Amniotic stem cell (primary cell): ENCODE data around the gene SSR3.
"Not testable (repeated sequence)": the region's sequence is repeated elsewhere in the genome, so short reads cannot be mapped to it uniquely, and the experiment has no call there.

Experiments
- DNase-seq: peaks from one replicate; lab custom pipeline; 2025; lab: John Stamatoyannopoulos, UW

SSR3 gene

DNA sequence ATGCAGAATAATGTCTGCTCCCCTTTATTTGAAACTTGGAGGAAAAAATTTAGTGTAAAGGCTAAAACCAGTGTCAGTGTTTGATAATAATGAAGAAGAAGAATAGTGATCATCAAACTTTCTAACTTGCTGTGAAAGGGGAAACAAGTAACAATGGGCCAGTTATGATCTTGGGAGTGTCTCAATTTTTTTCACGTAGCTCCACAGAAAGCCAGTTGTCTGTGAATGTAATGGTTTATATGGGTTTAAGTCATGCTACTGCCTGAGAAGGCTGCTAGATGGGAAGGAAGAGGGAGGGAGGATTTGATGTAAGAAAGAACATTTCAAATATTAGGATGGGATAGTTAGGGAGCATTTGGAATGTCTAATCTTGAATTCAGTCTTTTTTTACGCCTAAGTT is 21.1 kb upstream of the SSR3 start:
- no peak for DNase-seq

- DNase-seq: no peak
Observed at GRCh38 chr3:156575641-156576040, 20.7 kb upstream of the SSR3 start.

- DNase-seq: not testable (repeated sequence)
Observed at GRCh38 chr3:156569881-156570280, 15.0 kb upstream of the SSR3 start.

DNA sequence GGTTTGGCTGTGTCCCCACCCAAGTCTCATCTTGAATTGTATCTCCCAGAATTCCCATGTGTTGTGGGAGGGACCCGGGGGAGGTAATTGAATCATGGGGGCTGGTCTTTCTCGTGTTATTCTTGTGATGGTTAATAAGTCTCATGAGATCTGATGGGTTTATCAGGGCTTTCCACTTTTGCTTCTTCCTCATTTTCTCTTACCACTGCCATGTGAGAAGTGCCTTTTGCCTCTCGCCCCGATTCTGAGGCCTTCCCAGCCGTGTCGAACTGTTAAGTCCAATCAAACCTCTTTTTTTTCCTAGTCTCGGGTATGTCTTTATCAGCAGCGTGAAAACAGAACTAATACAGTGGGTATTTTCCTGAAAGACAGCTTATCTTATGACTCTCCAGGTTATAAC is 14.1 kb upstream of the SSR3 start:
- DNase-seq: not testable (repeated sequence)

DNA sequence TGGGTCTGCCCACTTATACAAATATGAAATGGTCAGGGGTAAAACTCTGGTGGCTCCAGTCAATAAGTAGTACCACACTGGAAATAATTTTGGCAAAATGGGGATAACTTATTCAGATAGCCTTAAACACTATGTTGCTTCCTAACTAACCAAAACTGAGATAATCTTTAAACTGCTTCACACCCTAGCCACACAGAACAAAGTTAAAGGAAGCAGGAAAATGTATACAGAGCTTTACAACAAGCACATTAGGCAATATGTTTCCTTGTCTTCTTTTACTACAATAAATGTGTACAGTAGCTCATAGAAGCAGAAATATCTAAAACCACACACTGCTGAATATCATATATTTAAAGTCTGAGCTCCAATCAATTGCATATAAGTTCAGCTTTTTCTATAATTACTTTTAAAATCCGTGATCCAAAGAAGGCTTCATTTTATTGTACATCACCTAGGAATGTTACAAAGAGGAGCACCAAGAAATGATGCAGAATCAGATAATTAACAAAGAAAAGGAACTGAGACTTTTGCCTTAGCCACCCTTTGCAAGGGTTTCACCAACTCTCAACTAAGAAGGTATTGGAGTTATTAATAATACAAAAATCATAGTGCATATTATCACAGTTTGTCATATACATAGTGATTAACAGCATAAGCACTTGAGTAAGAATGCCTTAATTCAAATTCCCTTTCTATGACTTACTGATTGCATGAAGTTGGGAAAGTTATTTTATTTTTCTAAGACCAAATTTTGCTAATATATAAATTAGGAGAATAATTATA is 9.2 kb upstream of the SSR3 start:
- no peak for DNase-seq

DNA sequence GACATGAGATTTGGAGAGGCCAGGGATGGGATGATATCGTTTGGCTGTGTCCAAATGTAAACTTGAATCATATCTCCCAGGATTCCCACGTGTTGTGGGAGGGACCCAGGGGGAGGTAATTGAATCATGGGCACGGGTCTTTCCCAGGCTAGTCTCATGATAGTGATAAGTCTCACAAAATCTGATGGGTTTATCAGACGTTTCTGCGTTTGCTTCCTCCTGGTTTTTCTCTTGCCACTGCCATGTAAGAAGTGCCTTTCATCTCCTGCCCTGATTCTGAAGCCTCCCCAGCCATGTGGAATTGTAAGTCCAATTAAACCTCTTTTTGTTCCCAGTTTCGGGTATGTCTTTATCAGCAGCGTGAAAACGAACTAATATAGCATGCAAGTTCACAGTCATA is 7.6 kb upstream of the SSR3 start:
- DNase-seq: not testable (repeated sequence)

DNA sequence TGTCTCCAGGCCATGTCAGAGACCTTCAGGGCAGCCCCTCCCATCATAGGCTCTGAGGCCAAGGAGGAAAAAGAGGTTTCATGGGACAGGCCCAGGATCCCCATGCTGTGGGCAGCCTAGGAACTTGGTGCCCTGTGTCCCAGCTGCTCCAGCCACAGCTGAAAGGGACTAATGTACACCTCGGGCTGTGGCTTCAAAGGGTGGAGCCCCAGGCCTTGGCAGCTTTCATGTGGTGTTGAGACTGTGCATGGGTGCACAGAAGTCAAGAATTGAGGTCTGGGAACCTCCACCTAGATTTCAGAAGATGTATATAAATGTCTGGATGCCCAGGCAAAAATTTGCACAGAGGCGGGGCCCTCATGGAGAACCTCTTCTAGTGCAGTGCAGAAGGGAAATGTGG is 6.6 kb upstream of the SSR3 start:
- DNase-seq: no peak

DNA sequence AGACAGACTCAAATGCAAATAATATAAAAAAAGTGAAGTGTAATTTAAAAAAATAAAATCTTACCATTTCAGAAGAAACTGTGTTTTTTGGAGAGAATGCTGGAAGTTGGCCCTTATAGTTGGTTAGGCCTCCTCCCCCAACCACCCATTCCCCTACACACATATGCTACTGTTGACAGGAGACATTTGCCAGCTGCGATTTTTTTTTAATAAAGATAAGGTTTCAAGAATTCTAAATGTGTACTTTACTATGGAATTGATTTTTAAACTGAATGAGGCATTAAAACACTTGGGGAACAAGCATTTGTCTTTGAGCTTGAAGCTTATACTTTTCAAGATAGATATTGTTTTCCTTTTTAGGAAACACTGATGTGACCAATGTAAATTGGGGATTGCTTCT is 4.4 kb upstream of the SSR3 start:
- no peak for DNase-seq

GRCh38 chr3:156558389-156558788 is 3.5 kb upstream of the SSR3 start:
- DNase-seq: no peak

GRCh38 chr3:156554515-156554841 is 439 bp downstream of the SSR3 start:
- no peak for DNase-seq

- peak; percentile 72 for DNase-seq
Observed at GRCh38 chr3:156553705-156554356, 1.1 kb downstream of the SSR3 start.

GRCh38 chr3:156552973-156553372 is 1.9 kb downstream of the SSR3 start:
- no peak for DNase-seq

GRCh38 chr3:156551746-156552145 is 3.2 kb downstream of the SSR3 start:
- DNase-seq: peak; percentile 48

DNA sequence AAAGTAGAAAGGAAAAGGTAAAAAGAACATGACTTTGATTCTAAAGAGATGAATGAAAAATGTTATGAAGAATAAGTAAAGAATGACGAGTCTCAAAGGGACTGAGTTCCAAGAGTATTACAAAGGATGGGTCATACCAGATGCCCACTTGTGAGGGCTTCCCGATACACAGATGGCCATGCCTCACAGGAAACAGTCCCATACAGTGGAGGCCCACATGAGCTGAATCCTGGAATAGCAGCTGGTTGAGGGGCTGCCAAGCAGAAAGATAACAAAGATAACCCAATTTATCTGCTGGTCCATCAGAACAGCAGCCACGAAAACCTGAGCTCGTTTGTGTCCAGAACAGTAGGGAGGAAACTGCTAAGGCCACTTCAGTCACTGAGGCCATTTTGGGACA is 3.7 kb downstream of the SSR3 start:
- DNase-seq: peak; percentile 11

DNA sequence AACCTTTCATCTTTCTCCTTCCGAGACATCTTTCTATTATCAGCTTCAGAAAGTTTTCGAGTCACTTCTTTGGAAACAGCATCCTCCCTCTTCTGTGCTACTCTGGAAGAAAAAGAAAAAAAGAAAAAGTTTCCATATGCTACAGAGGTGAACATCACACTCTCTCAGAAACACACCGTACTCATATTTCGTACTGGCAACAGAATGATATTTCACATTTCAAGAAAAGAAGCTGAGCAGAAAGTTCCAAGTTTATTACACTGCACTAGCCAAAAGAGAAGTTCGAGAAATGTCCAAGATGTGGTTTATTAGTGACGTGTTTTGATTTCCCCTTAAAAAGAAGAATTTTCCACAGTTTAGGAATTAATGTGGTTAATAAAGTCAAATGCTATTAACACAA is 6.0 kb downstream of the SSR3 start:
- DNase-seq: no peak

- no peak for DNase-seq
Observed at GRCh38 chr3:156548041-156548687, 6.8 kb downstream of the SSR3 start.

- DNase-seq: no peak
Observed at GRCh38 chr3:156547637-156548036, 7.3 kb downstream of the SSR3 start.

DNA sequence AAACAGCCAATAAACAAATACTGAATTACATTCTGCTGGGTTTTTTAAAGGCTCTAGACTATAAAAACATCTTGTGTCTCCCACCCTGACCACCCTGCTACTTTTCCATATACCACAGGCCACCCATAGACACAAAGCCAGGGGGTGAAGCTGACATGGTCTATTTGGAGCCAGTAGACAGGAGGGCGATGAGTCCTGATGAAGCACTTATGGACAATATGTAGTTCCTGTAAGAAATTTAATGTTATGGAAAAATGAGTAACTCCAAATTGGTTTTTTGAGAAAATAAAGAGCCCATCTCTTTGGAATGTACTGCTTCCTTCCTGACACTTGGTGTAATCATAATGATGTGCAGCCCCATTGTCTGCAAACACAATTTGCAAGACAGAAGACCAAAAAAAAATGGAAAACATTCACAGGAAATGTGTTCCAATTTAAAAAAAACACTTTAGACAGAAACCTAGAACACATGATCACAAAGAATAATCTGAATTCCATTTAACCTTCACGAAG is 11.8 kb downstream of the SSR3 start:
- DNase-seq: no peak

DNA sequence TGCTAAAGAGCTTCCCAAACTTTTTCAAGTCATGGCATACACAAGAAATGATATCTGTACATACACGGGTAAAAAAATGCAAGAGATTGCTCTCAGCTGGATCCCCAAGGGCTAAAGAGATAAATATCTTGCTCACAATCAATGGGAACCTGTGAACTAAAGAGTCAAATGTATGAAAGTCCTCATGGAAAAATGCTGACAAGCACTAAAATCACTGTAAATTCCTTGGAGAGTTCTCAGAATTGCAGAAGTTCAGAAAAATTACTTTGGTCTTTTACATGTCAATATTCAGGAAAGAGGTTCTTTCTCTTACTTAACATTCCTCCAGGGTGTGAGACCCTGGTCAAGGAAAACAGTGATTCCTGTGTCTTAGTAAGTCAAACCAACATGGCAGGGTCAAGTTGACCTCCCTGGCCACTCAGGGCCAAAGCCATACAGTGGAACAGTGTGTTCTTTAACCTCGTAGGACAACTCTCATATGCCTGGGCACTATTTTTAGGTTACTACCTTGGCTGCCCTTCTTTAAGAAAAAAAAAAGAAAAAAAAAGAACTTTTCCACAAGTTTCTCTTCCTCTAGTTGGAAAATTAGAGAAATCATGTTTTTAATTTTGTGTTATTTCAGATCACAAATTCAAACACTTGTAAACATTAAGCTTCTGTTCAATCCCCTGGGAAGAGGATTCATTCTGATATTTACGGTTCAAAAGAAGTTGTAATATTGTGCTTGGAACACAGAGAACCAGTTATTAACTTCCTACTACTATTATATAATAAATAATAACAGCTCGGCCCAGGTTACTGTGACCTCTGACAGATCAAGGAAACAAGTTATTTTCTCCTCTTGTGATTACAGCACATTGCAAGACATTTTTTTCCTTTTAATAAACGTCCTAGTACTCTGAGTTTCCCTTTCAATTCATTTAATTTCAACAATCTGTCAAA is 12.5 kb downstream of the SSR3 start:
- no peak for DNase-seq

DNA sequence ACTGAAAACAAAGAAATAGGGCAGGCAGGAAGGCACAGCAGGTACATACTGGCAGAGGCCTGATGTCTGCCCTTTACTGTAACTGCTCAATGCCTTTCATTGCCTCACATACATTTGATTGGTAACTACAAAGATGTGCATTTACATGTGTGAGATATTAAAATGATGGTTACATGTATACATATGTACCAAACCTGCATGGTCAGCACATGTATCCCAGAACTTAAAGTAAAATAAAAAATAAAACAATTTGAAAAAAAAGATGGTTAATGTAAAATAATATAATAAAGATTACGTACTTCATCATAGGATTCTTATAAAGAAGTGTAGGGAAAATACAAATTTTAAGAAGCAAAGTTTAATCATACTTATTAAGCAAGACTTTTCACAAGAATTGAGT is 15.1 kb downstream of the SSR3 start:
- DNase-seq: no peak

GRCh38 chr3:156539051-156539450 is 15.9 kb downstream of the SSR3 start:
- no peak for DNase-seq
